H9 (cell line): Measurements from ENCODE around the gene FRAS1. TPM values are rescaled to one million over a fixed set of nuclear protein-coding genes. Genes with fewer than 3 reads are reported as not detected.

Source experiments
- DNase-seq: peaks from one replicate; pipeline ENCODE4 v3.0.0-alpha.2; 2017
- H2AFZ ChIP-seq: one replicate; pipeline ENCODE4 v1.6.1; 2013; ENCODE audit warnings: mild to moderate bottlenecking, low read length, control low read depth, moderate library complexity
- H2AK5ac ChIP-seq: 2 replicates; pipeline ENCODE4 v1.6.1; 2013; ENCODE audit warnings: low read length, control low read depth, mixed read lengths; ENCODE audit not compliant: insufficient read length
- H2BK120ac ChIP-seq: one replicate; pipeline ENCODE4 v1.6.1; 2013; ENCODE audit warnings: low read depth, mild to moderate bottlenecking, low read length, control low read depth, inconsistent platforms; ENCODE audit not compliant: poor library complexity, severe bottlenecking
- H2BK12ac ChIP-seq: 2 replicates; pipeline ENCODE4 v1.6.1; 2013; ENCODE audit warnings: low read length, control low read depth, mixed read lengths, low read depth; ENCODE audit not compliant: insufficient read length
- H2BK15ac ChIP-seq: 2 replicates; pipeline ENCODE4 v1.6.1; 2013; ENCODE audit warnings: low read depth, low read length, control low read depth
- H2BK20ac ChIP-seq: one replicate; pipeline ENCODE4 v1.6.1; 2013; ENCODE audit warnings: low read depth, mild to moderate bottlenecking, low read length, control low read depth, inconsistent platforms; ENCODE audit not compliant: poor library complexity, severe bottlenecking
- H2BK5ac ChIP-seq: 2 replicates; pipeline ENCODE4 v1.6.1; 2013; ENCODE audit warnings: low read length, control low read depth, mixed read lengths; ENCODE audit not compliant: insufficient read length
- H3K14ac ChIP-seq: 2 replicates; pipeline ENCODE4 v1.6.1; 2013; ENCODE audit warnings: low read length, control low read depth; ENCODE audit not compliant: insufficient read depth
- H3K18ac ChIP-seq: 2 replicates; pipeline ENCODE4 v1.6.1; 2013; ENCODE audit warnings: low read depth, mild to moderate bottlenecking, mixed read lengths, low read length, control low read depth; ENCODE audit not compliant: insufficient read length
- H3K23ac ChIP-seq: 2 replicates; pipeline ENCODE4 v1.6.1; 2013; ENCODE audit warnings: low read length, control low read depth, mixed read lengths, low read depth; ENCODE audit not compliant: insufficient read length
- H3K23me2 ChIP-seq: 2 replicates; pipeline ENCODE4 v1.6.1; 2013; ENCODE audit warnings: low read depth, mild to moderate bottlenecking, mixed read lengths, low read length, control low read depth; ENCODE audit not compliant: insufficient read length, poor library complexity, severe bottlenecking
- H3K27ac ChIP-seq: 2 replicates; pipeline ENCODE4 v1.5.1; 2013; ENCODE audit warnings: low read length, control low read depth, mixed read lengths, low read depth; ENCODE audit not compliant: insufficient read length
- H3K27me3 ChIP-seq: 2 replicates; pipeline ENCODE4 v1.6.1; 2013; ENCODE audit warnings: low read length, control low read depth, inconsistent platforms; ENCODE audit not compliant: insufficient read depth
- H3K4ac ChIP-seq: 2 replicates; pipeline ENCODE4 v1.6.1; 2013; ENCODE audit warnings: low read depth, mild to moderate bottlenecking, control low read depth, inconsistent platforms, low read length, moderate library complexity
- H3K4me1 ChIP-seq: 2 replicates; pipeline ENCODE4 v1.6.1; 2013; ENCODE audit warnings: low read length, control low read depth, inconsistent platforms; ENCODE audit not compliant: insufficient read depth
- H3K4me2 ChIP-seq: 2 replicates; pipeline ENCODE4 v1.6.1; 2013; ENCODE audit warnings: low read length, control low read depth, mixed read lengths; ENCODE audit not compliant: insufficient read length, insufficient read depth
- H3K56ac ChIP-seq: 2 replicates; pipeline ENCODE4 v1.6.1; 2013; ENCODE audit warnings: low read depth, mild to moderate bottlenecking, mixed read lengths, low read length, control low read depth; ENCODE audit not compliant: insufficient read length
- H3K79me1 ChIP-seq: 2 replicates; pipeline ENCODE4 v1.6.1; 2013; ENCODE audit warnings: low read depth, mild to moderate bottlenecking, moderate library complexity, low read length, control low read depth, inconsistent platforms; ENCODE audit not compliant: insufficient read depth, poor library complexity, severe bottlenecking
- H3K79me2 ChIP-seq: 2 replicates; pipeline ENCODE4 v1.6.1; 2013; ENCODE audit warnings: low read length, control low read depth, inconsistent platforms; ENCODE audit not compliant: insufficient read depth
- H3K9ac ChIP-seq: 2 replicates; pipeline ENCODE4 v1.6.1; 2013; ENCODE audit warnings: low read length, control low read depth, mixed read lengths; ENCODE audit not compliant: insufficient read length; ENCODE audit errors: extremely low read depth
- H3K9me3 ChIP-seq: one replicate; pipeline ENCODE4 v1.6.1; 2013; ENCODE audit warnings: low read depth, low read length, inconsistent platforms; ENCODE audit not compliant: control insufficient read depth
- H3T11ph ChIP-seq: one replicate; pipeline ENCODE4 v1.6.1; 2013; ENCODE audit warnings: mild to moderate bottlenecking, low read length, control low read depth, inconsistent platforms
- H4K20me1 ChIP-seq: one replicate; pipeline ENCODE4 v1.6.1; 2013; ENCODE audit not compliant: control insufficient read depth, insufficient read length, insufficient read depth
- H4K5ac ChIP-seq: 2 replicates; pipeline ENCODE4 v1.6.1; 2013; ENCODE audit warnings: low read depth, mild to moderate bottlenecking, mixed read lengths, low read length, control low read depth; ENCODE audit not compliant: insufficient read length
- H4K8ac ChIP-seq: replicated peaks from 2 replicates; pipeline ENCODE4 v1.6.1; 2013; ENCODE audit warnings: low read length, control low read depth, mixed read lengths, low read depth; ENCODE audit not compliant: insufficient read length
- H4K91ac ChIP-seq: 2 replicates; pipeline ENCODE4 v1.6.1; 2013; ENCODE audit warnings: low read depth, mild to moderate bottlenecking, moderate library complexity, mixed read lengths, low read length, control low read depth; ENCODE audit not compliant: insufficient read length
- H3K27ac Mint-ChIP-seq, 3 experiments: 2 replicates in 2 of 3; 3 replicates in 1 of 3; pipeline ENCODE4 v1.8.0; 2020 to 2021; ENCODE audit warnings: mixed read lengths in 3 of 3, mild to moderate bottlenecking in 1 of 3, moderate library complexity in 1 of 3
- H3K27me3 Mint-ChIP-seq: 2 replicates; pipeline ENCODE4 v1.8.0; 2021; ENCODE audit warnings: low read depth, mild to moderate bottlenecking, moderate library complexity, mixed read lengths
- H3K36me3 Mint-ChIP-seq, 3 experiments: 2 replicates in 2 of 3; 3 replicates in 1 of 3; pipeline ENCODE4 v1.8.0; 2020 to 2021; ENCODE audit warnings: low read depth in 3 of 3, mixed read lengths in 3 of 3; ENCODE audit not compliant: insufficient read depth in 1 of 3
- H3K4me1 Mint-ChIP-seq, 2 experiments: 2 replicates each; pipeline ENCODE4 v1.8.0; 2020; ENCODE audit warnings: mixed read lengths in 2 of 2
- H3K4me3 Mint-ChIP-seq, 2 experiments: 2 replicates in 1 of 2; 3 replicates in 1 of 2; pipeline ENCODE4 v1.8.0; 2020 to 2021; ENCODE audit warnings: mild to moderate bottlenecking in 2 of 2, mixed read lengths in 2 of 2, moderate library complexity in 1 of 2
- H3K9me3 Mint-ChIP-seq, 2 experiments: 2 replicates in 1 of 2; 3 replicates in 1 of 2; pipeline ENCODE4 v1.8.0; 2020; ENCODE audit warnings: mild to moderate bottlenecking in 2 of 2, mixed read lengths in 2 of 2, moderate library complexity in 1 of 2
- CTCF ChIP-seq: fragments of 200-600 bp; sonication (generic); conservative IDR thresholded peaks from 3 replicates; pipeline ENCODE4 v1.8.0; 2021; ENCODE audit warnings: antibody characterized with exemption, mild to moderate bottlenecking
- WGBS: extraction: QIAGEN DNeasy Blood & Tissue Kit; methylation state at CpG from one replicate; pipeline ENCODE4 v1.1.7; 2013; ENCODE audit warnings: missing lambda C conversion rate, low lambda C conversion rate, mixed read lengths; ENCODE audit not compliant: insufficient read length; ENCODE audit errors: extremely low coverage; 5-methylcytosine and 5-hydroxymethylcytosine counted together
- total RNA-seq: library from RNA; stranded (reverse); gene quantifications from 2 replicates; pipeline ENCODE4 v1.2.1, GENCODE V29; 2021

Gene FRAS1
- total RNA-seq, 1 experiment from 2014 or later, result 58.5 TPM

DNA sequence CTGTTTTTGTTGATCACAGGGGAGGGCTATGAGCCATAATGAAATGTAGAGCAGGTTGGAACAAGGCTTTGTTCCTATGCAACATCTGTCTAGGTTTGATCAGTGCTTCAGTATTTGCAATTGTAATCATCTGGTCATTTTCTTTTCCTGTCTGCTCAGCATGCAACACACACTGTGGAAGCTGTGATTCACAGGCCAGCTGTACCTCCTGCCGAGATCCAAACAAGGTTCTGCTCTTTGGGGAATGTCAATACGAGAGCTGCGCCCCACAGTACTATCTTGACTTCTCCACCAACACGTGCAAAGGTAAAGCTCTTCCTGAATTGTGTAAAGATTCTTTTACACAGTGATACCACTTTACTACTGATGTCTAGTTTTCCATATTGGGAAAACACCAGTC is 312.6 kb downstream of the FRAS1 start:
- no peaks in the 10 kb centered on the region for H3K79me2 ChIP-seq
- no peaks in the 10 kb centered on the region for H4K20me1 ChIP-seq
- Mint-ChIP-seq H3K27me3 (no peaks in the 10 kb centered on the region), H3K36me3 (peaks cover 28 to 54% (median 47%) of the 10 kb centered on the region in 3 experiments; a peak in 6 of 7 replicates), H3K27ac (peak overlapping the region in 1 of 3 experiments; percentile 54; a peak in 1 of 7 replicates), H3K9me3 (no peaks in the 10 kb centered on the region), H3K4me3 (peak overlapping the region in 1 of 2 experiments; percentile 61; a peak in 3 of 5 replicates), H3K4me1 (peaks cover 26 to 33% of the 10 kb centered on the region in 2 experiments)
- no peaks in the 10 kb centered on the region for H3K27me3 ChIP-seq
- H3T11ph ChIP-seq, result no peak overlapping the region
- no peak overlapping the region for H3K9ac ChIP-seq
- H3K23ac ChIP-seq, result no peak overlapping the region
- H3K4ac ChIP-seq, result no peak overlapping the region
- peak; percentile 52 for DNase-seq
- no peak overlapping the region for H2BK15ac ChIP-seq
- no peak overlapping the region for H2AFZ ChIP-seq
- no peak overlapping the region for H3K56ac ChIP-seq
- no CpG with 5 or more reads among the region's 4 CpGs for WGBS
- no peak overlapping the region for H3K14ac ChIP-seq
- no peak overlapping the region for H2AK5ac ChIP-seq
- H4K8ac ChIP-seq, result no peak overlapping the region
- no peaks in the 10 kb centered on the region for H3K79me1 ChIP-seq
- no peak overlapping the region for H2BK20ac ChIP-seq
- H3K4me1 ChIP-seq, result peaks cover 9% of the 10 kb centered on the region; the same call in 1 of the 2 replicates
- H3K4me2 ChIP-seq, result peak overlapping the region; percentile 1
- H4K91ac ChIP-seq, result no peak overlapping the region
- H4K5ac ChIP-seq, result no peak overlapping the region
- no peak overlapping the region for H2BK12ac ChIP-seq
- H2BK5ac ChIP-seq, result no peak overlapping the region
- no peak overlapping the region for H3K27ac ChIP-seq
- TF ChIP-seq CTCF, result no peak
- no peaks in the 10 kb centered on the region for H3K9me3 ChIP-seq
- no peaks in the 10 kb centered on the region for H3K23me2 ChIP-seq
- H3K18ac ChIP-seq, result no peak overlapping the region
- no peak overlapping the region for H2BK120ac ChIP-seq
